Liver (tissue), 9 donors: ENCODE measurements around the gene ZBTB26. TPM values are rescaled to one million over a fixed set of nuclear protein-coding genes. Genes with fewer than 3 reads are reported as not detected.
A peak's percentile ranks its signal among the peaks of the same experiment; 100 is the strongest.

ENCODE experiments used
- DNase-seq: peaks from one replicate; pipeline ENCODE4 v3.0.0-alpha.2; 2017; ENCODE audit warnings: low spot score
- H3K27ac ChIP-seq, 2 donors: one replicate each; pipeline ENCODE4 v1.7.0; 2013; ENCODE audit warnings: inconsistent platforms in 2 of 2, low read length in 2 of 2, control low read depth in 1 of 2, low read depth in 1 of 2, mild to moderate bottlenecking in 1 of 2
- H3K27me3 ChIP-seq, 4 donors: one replicate each; pipeline versions ENCODE4 v1.6.1 to v1.7.0; 2013; ENCODE audit warnings: low read length in 3 of 4, inconsistent platforms in 1 of 4, mild to moderate bottlenecking in 1 of 4, moderate library complexity in 1 of 4; ENCODE audit not compliant: control insufficient read depth in 4 of 4, insufficient read depth in 4 of 4
- H3K36me3 ChIP-seq, 4 donors: one replicate each; pipeline versions ENCODE4 v1.6.1 to v1.7.0; 2013; ENCODE audit warnings: low read length in 3 of 4, mild to moderate bottlenecking in 3 of 4, low read depth in 1 of 4, moderate library complexity in 1 of 4; ENCODE audit not compliant: control insufficient read depth in 4 of 4, insufficient read depth in 3 of 4
- H3K4me1 ChIP-seq, 4 donors: one replicate each; pipeline versions ENCODE4 v1.6.1 to v1.7.0; 2013; ENCODE audit warnings: low read length in 3 of 4, mild to moderate bottlenecking in 3 of 4, moderate library complexity in 1 of 4; ENCODE audit not compliant: control insufficient read depth in 4 of 4, insufficient read depth in 4 of 4
- H3K4me3 ChIP-seq, 3 donors: one replicate each; pipeline versions ENCODE4 v1.6.1 to v1.7.0; 2013; ENCODE audit warnings: low read length in 3 of 3, control low read depth in 1 of 3, low read depth in 1 of 3, mild to moderate bottlenecking in 1 of 3
- H3K9ac ChIP-seq, 2 donors: one replicate each; pipeline ENCODE4 v1.7.0; 2013; ENCODE audit warnings: low read length in 2 of 2, mild to moderate bottlenecking in 2 of 2, moderate library complexity in 2 of 2, control low read depth in 1 of 2, low read depth in 1 of 2
- H3K9me3 ChIP-seq, 4 donors: one replicate each; pipeline versions ENCODE4 v1.6.1 to v1.7.0; 2013; ENCODE audit warnings: low read length in 3 of 4; ENCODE audit not compliant: control insufficient read depth in 4 of 4
- EGR1 ChIP-seq, 2 donors: IDR thresholded peaks; 2 replicates each; pipeline ENCODE4 v1.6.1; 2016 to 2018; ENCODE audit warnings: antibody characterized with exemption in 2 of 2, low read depth in 2 of 2
- FOXA2 ChIP-seq: IDR thresholded peaks from 2 replicates; pipeline ENCODE4 v1.6.1; 2016; ENCODE audit warnings: antibody characterized with exemption
- HNF4A ChIP-seq, 2 donors: conservative IDR thresholded peaks; 2 replicates each; pipeline ENCODE4 v1.6.1; 2016; ENCODE audit warnings: antibody characterized with exemption in 2 of 2, mild to moderate bottlenecking in 2 of 2
- JUND ChIP-seq, 2 donors: IDR thresholded peaks; 2 replicates each; pipeline ENCODE4 v1.6.1; 2016; ENCODE audit warnings: antibody characterized with exemption in 2 of 2
- NR2F2 ChIP-seq: IDR thresholded peaks from 2 replicates; pipeline ENCODE4 v1.6.1; 2016; ENCODE audit warnings: antibody characterized with exemption
- RAD21 ChIP-seq, 2 donors: IDR thresholded peaks; 2 replicates each; pipeline ENCODE4 v1.6.1; 2016; ENCODE audit warnings: antibody characterized with exemption in 2 of 2, mild to moderate bottlenecking in 2 of 2
- YY1 ChIP-seq: IDR thresholded peaks from 2 replicates; pipeline ENCODE4 v1.6.1; 2016; ENCODE audit warnings: antibody characterized with exemption, mild to moderate bottlenecking
- WGBS: extraction: QIAGEN DNeasy Blood & Tissue Kit; methylation state at CpG from one replicate; pipeline ENCODE4 v1.1.7; 2013; 5-methylcytosine and 5-hydroxymethylcytosine counted together
- polyA plus RNA-seq, 2 donors: library from polyadenylated mRNA; stranded (reverse) in 1 of 2; unstranded in 1 of 2; fragments of 200-250 nt in 1 of 2; fragments of >200 nt in 1 of 2; fragmentation: Nextera tagmentation in 1 of 2; extraction: Ambion mirVana in 1 of 2; gene quantifications; one replicate each; pipeline versions ENCODE4 v1.2.1 to v1.2.3, GENCODE V29; 2013 to 2015
- total RNA-seq, 2 donors: library from RNA; depleted of rRNA; stranded (reverse); fragments of >200 nt; gene quantifications; one replicate each; pipeline ENCODE4 v1.2.3, GENCODE V29; 2014
- TF ChIP-seq, protein P1 (sequence below): IDR thresholded peaks from 2 replicates; pipeline ENCODE4 v1.6.1; 2016; ENCODE audit warnings: antibody characterized with exemption
- TF ChIP-seq, protein P2 (sequence below): IDR thresholded peaks from 2 replicates; pipeline ENCODE4 v1.6.1; 2016; ENCODE audit warnings: antibody characterized with exemption
- TF ChIP-seq, protein P3 (sequence below): IDR thresholded peaks from 2 replicates; pipeline ENCODE4 v1.6.1; 2016; ENCODE audit warnings: antibody characterized with exemption
- TF ChIP-seq, protein P4 (sequence below): fragments of 150-350 bp; IDR thresholded peaks from 2 replicates; pipeline ENCODE4 v1.5.1; 2017; ENCODE audit warnings: improper control_type of control experiment, low read depth, low read length; ENCODE audit not compliant: missing input control
- TF ChIP-seq, protein P5 (sequence below): IDR thresholded peaks from 2 replicates; pipeline ENCODE4 v1.6.1; 2016; ENCODE audit warnings: antibody characterized with exemption, mild to moderate bottlenecking
- donor health status: healthy.
- donor health status: healthy.
- donor health status: healthy.
- donor health status: healthy.
- donor health status: healthy.

Gene ZBTB26
- total and polyA plus RNA-seq, 4 donors: 0.63 to 3.3 (median 1.3) TPM

DNA sequence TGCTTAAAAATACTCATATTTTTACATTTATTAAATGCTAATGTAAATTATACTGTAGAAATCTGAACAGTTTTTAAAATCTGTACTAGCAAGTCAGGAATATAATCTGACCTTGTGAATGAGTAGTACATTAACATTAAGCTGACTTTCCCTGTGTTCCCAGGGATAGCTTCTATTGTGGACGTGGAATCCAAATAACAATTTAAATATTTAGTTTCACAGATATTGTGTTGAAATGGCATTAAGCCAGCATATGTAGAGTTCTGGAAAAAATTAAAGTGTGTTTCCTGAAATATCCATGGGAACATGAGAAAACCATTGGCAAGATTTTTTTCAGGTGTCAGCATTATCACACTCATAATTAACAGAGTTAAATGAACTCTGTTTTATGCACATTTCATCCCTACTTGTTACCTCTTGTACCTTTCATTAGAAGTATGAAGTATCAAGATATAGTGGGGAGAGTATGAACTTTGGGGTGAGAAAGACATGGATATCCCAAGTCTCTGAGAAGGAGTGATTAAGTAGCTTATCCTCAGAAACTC is 15.2 kb upstream of the ZBTB26 start:
- DNase-seq: no peak
- Histone ChIP-seq H3K27me3 (no peaks in the 10 kb centered on the region), H3K27ac (no peak overlapping the region), H3K4me1 (peaks cover 2 to 25% (median 8%) of the 10 kb centered on the region in 4 donors), H3K36me3 (peaks cover 0 to 7% (median 0%) of the 10 kb centered on the region in 4 donors), H3K9me3 (no peaks in the 10 kb centered on the region), H3K9ac (no peak overlapping the region), H3K4me3 (no peak overlapping the region)
- TF ChIP-seq FOXA2 (no peak), YY1 (no peak), JUND (IDR thresholded peaks at IDR 0.05) (no peak)
- 85% methylated on average over 1 of the region's 1 CpG for WGBS

DNA sequence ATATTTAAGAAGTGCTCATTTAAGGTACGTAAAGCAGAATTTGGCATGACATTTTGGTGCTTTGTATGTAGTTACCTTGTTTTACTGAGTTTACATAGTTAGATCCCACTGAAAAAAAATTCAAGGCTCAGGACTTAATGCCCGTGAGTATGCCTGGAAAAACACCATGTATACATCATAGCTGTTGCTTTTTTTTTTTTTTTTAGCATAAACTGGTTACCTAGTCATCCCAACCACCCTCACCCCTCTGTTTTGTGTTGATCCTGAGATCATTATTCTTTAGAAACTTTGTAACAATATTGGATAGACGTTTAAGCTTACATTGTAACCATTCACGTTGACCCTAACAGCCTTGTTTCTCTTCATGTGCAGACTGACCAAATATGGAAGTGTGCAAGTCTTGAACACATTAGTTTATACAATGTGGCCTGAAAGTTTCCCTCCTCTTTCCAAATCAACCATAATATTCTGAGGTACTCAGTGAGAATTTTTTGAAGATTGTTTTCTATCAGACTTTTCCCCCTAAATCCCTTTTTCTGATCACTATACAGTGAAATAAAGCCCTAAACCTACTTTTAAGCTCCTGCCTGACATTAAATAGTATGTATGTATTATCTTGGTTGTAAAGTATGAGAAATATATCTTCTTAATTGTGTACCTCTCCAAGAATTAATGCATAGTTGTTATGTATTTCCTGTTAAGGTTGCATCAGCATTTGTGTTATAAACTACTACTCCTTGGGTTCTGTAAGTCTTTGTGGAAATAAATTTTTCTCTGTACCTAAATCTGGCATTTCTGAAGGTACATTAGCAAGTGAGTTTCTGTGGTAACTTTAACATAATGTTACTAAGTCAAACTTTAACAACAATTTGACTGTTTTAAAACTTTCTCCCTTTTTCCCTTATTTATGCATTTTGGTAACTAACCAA is 13.9 kb upstream of the ZBTB26 start:
- H3K27me3 ChIP-seq: no peaks in the 10 kb centered on the region
- H3K27ac ChIP-seq: no peak overlapping the region
- peaks cover 2 to 33% (median 11%) of the 10 kb centered on the region in 4 donors for H3K4me1 ChIP-seq
- peaks cover 0 to 7% (median 0%) of the 10 kb centered on the region in 4 donors for H3K36me3 ChIP-seq
- no peak overlapping the region for H3K4me3 ChIP-seq
- TF ChIP-seq YY1 (no peak), NR2F2 (no peak), RAD21 (IDR thresholded peaks at IDR 0.05) (no peak), FOXA2 (no peak)
- TF ChIP-seq, protein P1, sequence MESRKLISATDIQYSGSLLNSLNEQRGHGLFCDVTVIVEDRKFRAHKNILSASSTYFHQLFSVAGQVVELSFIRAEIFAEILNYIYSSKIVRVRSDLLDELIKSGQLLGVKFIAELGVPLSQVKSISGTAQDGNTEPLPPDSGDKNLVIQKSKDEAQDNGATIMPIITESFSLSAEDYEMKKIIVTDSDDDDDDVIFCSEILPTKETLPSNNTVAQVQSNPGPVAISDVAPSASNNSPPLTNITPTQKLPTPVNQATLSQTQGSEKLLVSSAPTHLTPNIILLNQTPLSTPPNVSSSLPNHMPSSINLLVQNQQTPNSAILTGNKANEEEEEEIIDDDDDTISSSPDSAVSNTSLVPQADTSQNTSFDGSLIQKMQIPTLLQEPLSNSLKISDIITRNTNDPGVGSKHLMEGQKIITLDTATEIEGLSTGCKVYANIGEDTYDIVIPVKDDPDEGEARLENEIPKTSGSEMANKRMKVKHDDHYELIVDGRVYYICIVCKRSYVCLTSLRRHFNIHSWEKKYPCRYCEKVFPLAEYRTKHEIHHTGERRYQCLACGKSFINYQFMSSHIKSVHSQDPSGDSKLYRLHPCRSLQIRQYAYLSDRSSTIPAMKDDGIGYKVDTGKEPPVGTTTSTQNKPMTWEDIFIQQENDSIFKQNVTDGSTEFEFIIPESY: no peak
- TF ChIP-seq, protein P2, sequence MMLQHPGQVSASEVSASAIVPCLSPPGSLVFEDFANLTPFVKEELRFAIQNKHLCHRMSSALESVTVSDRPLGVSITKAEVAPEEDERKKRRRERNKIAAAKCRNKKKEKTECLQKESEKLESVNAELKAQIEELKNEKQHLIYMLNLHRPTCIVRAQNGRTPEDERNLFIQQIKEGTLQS: no peak
- H3K9ac ChIP-seq: no peak overlapping the region
- no peak for DNase-seq
- no peaks in the 10 kb centered on the region for H3K9me3 ChIP-seq
- WGBS: 88% methylated on average over 4 of the region's 4 CpGs

DNA sequence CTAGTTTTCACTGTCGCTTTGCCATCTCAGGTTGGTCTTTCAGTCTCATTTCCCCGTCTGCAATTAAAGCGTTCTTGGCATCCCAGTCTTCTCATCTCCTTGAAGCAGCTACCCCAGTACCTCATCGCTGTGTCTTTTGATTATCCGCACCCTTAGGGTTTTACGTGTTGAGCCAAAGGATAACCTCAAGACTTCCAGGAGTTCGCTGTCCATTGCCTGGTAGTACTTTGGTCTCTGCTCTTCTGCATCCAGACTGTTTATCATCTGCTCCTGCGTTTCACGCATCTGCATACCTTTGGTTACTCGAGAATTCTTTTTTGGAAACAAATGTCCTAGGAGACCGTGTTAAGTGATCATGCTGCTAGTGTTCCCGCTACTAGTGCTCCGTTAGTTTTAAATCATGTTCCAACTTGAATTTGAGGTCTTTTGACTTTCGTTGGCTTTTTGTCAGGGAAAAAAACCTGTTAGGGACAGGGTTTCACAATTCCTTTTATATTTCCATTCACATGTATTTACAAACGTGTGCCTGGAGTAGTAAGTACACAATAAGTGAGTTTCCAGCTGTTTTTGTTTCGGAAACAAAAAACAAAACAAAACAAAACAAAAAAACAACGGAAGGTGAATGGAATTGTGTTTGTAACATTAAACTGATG is 10.4 kb upstream of the ZBTB26 start:
- TF ChIP-seq EGR1 (IDR thresholded peaks at IDR 0.05; ENCODE audit: low read depth in 2 of 2) (peak in 1 of 2 donors; percentile 36), HNF4A (conservative IDR thresholded peaks at IDR 0.05) (peak in 1 of 2 donors; percentile 27), FOXA2 (peak; percentile 11)
- TF ChIP-seq, protein P1: peak; percentile 25
- TF ChIP-seq, protein P3, sequence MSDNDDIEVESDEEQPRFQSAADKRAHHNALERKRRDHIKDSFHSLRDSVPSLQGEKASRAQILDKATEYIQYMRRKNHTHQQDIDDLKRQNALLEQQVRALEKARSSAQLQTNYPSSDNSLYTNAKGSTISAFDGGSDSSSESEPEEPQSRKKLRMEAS: no peak
- TF ChIP-seq, protein P4, sequence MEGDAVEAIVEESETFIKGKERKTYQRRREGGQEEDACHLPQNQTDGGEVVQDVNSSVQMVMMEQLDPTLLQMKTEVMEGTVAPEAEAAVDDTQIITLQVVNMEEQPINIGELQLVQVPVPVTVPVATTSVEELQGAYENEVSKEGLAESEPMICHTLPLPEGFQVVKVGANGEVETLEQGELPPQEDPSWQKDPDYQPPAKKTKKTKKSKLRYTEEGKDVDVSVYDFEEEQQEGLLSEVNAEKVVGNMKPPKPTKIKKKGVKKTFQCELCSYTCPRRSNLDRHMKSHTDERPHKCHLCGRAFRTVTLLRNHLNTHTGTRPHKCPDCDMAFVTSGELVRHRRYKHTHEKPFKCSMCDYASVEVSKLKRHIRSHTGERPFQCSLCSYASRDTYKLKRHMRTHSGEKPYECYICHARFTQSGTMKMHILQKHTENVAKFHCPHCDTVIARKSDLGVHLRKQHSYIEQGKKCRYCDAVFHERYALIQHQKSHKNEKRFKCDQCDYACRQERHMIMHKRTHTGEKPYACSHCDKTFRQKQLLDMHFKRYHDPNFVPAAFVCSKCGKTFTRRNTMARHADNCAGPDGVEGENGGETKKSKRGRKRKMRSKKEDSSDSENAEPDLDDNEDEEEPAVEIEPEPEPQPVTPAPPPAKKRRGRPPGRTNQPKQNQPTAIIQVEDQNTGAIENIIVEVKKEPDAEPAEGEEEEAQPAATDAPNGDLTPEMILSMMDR: no peak
- TF ChIP-seq, protein P5, sequence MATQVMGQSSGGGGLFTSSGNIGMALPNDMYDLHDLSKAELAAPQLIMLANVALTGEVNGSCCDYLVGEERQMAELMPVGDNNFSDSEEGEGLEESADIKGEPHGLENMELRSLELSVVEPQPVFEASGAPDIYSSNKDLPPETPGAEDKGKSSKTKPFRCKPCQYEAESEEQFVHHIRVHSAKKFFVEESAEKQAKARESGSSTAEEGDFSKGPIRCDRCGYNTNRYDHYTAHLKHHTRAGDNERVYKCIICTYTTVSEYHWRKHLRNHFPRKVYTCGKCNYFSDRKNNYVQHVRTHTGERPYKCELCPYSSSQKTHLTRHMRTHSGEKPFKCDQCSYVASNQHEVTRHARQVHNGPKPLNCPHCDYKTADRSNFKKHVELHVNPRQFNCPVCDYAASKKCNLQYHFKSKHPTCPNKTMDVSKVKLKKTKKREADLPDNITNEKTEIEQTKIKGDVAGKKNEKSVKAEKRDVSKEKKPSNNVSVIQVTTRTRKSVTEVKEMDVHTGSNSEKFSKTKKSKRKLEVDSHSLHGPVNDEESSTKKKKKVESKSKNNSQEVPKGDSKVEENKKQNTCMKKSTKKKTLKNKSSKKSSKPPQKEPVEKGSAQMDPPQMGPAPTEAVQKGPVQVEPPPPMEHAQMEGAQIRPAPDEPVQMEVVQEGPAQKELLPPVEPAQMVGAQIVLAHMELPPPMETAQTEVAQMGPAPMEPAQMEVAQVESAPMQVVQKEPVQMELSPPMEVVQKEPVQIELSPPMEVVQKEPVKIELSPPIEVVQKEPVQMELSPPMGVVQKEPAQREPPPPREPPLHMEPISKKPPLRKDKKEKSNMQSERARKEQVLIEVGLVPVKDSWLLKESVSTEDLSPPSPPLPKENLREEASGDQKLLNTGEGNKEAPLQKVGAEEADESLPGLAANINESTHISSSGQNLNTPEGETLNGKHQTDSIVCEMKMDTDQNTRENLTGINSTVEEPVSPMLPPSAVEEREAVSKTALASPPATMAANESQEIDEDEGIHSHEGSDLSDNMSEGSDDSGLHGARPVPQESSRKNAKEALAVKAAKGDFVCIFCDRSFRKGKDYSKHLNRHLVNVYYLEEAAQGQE: peak; percentile 98
- Histone ChIP-seq H3K9ac (peak overlapping the region; percentile 90 to 92), H3K27ac (peak overlapping the region; percentile 74 to 84), H3K36me3 (peaks cover 0 to 17% (median 2%) of the 10 kb centered on the region in 4 donors), H3K4me1 (peaks cover 0 to 26% (median 11%) of the 10 kb centered on the region in 4 donors), H3K4me3 (peak overlapping the region; percentile 90 to 98 (median 93)), H3K9me3 (no peaks in the 10 kb centered on the region), H3K27me3 (no peaks in the 10 kb centered on the region)
- 6% methylated on average over 17 of the region's 17 CpGs for WGBS
- peak; percentile 39 for DNase-seq
